Uterus (tissue), 4 donors: ENCODE data around the gene NOL4L. TPM values are rescaled to one million over a fixed set of nuclear protein-coding genes. Genes with fewer than 3 reads are reported as not detected.

Experiments used
- DNase-seq, 2 donors: peaks; one replicate each; pipeline ENCODE4 v3.0.0-alpha.2; 2019 to 2020
- H3K27ac ChIP-seq, 2 donors: fragments of 200-600 bp; sonication (generic); 1 replicate in 1 of 2; 2 replicates in 1 of 2; pipeline ENCODE4 v1.5.1; 2016 to 2018
- H3K27me3 ChIP-seq, 2 donors: fragments of 200-600 bp; sonication (generic); one replicate each; pipeline ENCODE4 v1.5.1; 2018 to 2019; ENCODE audit warnings: control low read depth in 1 of 2
- H3K36me3 ChIP-seq, 2 donors: fragments of 200-600 bp; sonication (generic); one replicate each; pipeline ENCODE4 v1.5.1; 2019; ENCODE audit warnings: control low read depth in 1 of 2
- H3K4me1 ChIP-seq, 2 donors: fragments of 200-600 bp; sonication (generic); one replicate each; pipeline ENCODE4 v1.5.1; 2018 to 2019; ENCODE audit warnings: control low read depth in 1 of 2
- H3K4me3 ChIP-seq, 2 donors: fragments of 200-600 bp; sonication (generic); 1 replicate in 1 of 2; 2 replicates in 1 of 2; pipeline ENCODE4 v1.5.1; 2018 to 2019; ENCODE audit warnings: mild to moderate bottlenecking in 1 of 2
- H3K9me3 ChIP-seq, 2 donors: fragments of 200-600 bp; sonication (generic); one replicate each; pipeline ENCODE4 v1.5.1; 2019; ENCODE audit warnings: control low read depth in 1 of 2
- POLR2A ChIP-seq, 2 donors: fragments of 450-650 bp; IDR thresholded peaks; one replicate each; pipeline ENCODE4 v1.6.1; 2016; ENCODE audit warnings: antibody characterized with exemption in 2 of 2, mild to moderate bottlenecking in 1 of 2, moderate library complexity in 1 of 2
- intact Hi-C: fragments of 100-400 bp; cut with DNase I; formaldehyde crosslinking; loops from one replicate; pipeline ENCODE4 v1.15.1; 2023; ENCODE audit warnings: low total_unique reads
- total RNA-seq, 4 donors: library from RNA; depleted of rRNA in 3 of 4; stranded (reverse); fragments of >200 nt in 3 of 4; gene quantifications; one replicate each; pipeline versions ENCODE4 v1.1.0 to v1.2.4, GENCODE V29; 2014 to 2023
- TF ChIP-seq, protein P1 (sequence below), 4 experiments: fragments of 200-600 bp in 2 of 4; fragments of 450-650 bp in 2 of 4; sonication (generic) in 2 of 4; IDR thresholded peaks; one replicate each; pipeline ENCODE4 v1.5.1; 2016 to 2019; ENCODE audit warnings: antibody characterized with exemption in 4 of 4, mild to moderate bottlenecking in 2 of 4, moderate library complexity in 1 of 4
- donor health status: DM: yes; HTN: yes; CAD: no.

The NOL4L gene
- total RNA-seq, 4 donors from 2014 or later, result 6.2 to 31.1 (median 9.6) TPM

DNA sequence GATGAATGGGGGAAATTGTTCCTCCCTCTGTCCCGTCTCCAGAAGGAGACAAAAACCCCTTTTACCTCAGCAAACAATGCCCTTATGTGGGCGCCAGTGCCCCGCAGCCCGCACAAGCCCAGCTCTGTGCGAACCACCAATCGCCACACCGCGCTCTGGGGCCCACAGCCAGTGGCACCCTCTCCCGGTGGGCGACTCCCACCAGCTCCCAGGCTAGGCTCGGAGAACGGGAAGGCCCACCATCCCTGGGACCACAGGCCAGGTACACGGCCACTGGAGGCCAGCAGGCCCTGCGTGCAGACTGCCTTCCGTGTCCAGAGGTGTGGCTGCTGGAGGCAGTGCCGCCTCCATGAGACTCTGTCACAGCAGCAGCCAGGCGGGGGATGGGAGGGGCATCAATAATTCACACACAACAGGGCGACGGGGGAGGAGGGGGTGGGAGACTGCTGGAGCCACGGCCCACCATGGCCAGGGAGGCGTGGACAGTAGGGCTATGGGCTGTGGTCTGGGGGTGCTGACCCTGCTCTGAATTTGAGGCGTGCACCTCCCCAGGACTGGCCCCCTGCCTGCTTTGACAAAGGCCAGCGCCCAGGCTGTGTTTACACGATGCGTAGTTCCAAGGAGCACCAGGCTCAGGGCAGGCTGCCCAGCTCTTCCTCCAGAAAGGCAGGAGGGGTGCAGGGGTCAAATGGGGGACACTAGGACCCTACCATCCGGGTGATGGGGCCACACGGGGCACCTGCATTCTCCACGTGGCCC, 121.3 kb downstream of the NOL4L start:
- no peaks in the 10 kb centered on the region for H3K36me3 ChIP-seq
- peaks cover 0 to 17% of the 10 kb centered on the region in 2 donors for H3K4me1 ChIP-seq
- DNase-seq, result no peak
- H3K9me3 ChIP-seq, result no peaks in the 10 kb centered on the region
- H3K27ac ChIP-seq, result no peak overlapping the region
- TF ChIP-seq, protein P1, sequence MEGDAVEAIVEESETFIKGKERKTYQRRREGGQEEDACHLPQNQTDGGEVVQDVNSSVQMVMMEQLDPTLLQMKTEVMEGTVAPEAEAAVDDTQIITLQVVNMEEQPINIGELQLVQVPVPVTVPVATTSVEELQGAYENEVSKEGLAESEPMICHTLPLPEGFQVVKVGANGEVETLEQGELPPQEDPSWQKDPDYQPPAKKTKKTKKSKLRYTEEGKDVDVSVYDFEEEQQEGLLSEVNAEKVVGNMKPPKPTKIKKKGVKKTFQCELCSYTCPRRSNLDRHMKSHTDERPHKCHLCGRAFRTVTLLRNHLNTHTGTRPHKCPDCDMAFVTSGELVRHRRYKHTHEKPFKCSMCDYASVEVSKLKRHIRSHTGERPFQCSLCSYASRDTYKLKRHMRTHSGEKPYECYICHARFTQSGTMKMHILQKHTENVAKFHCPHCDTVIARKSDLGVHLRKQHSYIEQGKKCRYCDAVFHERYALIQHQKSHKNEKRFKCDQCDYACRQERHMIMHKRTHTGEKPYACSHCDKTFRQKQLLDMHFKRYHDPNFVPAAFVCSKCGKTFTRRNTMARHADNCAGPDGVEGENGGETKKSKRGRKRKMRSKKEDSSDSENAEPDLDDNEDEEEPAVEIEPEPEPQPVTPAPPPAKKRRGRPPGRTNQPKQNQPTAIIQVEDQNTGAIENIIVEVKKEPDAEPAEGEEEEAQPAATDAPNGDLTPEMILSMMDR (IDR thresholded peaks at IDR 0.05), result no peak
- no peak for TF ChIP-seq POLR2A (IDR thresholded peaks at IDR 0.05)
- H3K27me3 ChIP-seq, result no peaks in the 10 kb centered on the region
- no peak overlapping the region for H3K4me3 ChIP-seq
- intact Hi-C loops, result no loop called here

DNA sequence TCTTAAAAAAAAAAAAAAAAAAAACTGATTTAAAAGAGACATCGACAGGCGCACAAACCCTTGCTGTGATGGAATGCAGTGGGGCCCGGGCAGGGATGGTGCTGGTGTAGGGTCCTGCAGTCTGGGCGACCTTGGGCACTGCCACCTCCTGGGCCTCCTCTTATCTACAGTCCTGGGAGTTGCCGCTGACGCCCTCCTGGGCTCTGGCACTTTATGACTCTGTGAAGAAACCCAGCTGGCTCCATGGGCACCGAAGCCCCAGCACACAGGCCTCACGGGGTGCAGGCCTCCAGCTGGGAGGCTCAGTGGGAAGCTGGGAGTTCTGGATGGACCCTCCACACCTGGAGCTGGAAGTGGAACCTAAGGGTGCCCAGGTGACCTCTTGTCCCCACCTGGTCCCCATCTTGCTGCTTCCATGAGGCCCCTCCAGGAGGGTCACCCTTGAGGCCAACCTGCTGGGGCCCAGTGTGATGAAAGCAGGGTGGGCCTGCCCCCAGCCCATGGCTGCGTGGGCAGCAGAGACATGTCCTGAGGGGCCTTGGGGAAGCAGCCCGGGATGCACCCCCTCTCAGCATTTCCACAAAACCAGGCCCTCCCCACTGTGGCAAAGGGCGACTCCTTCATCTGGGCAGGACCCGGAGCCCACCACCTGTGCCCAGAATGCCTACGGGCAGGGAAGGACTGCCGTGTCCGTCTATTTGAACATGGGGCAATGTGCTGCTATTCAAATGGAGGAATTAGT, 122.1 kb downstream of the NOL4L start:
- H3K36me3 ChIP-seq, result no peaks in the 10 kb centered on the region
- no peak overlapping the region for H3K4me3 ChIP-seq
- intact Hi-C loops, result no loop called here
- no peak overlapping the region for H3K27ac ChIP-seq
- no peaks in the 10 kb centered on the region for H3K9me3 ChIP-seq
- TF ChIP-seq POLR2A (IDR thresholded peaks at IDR 0.05), result no peak
- TF ChIP-seq, protein P1 (IDR thresholded peaks at IDR 0.05), result no peak
- no peaks in the 10 kb centered on the region for H3K27me3 ChIP-seq
- no peak for DNase-seq
- H3K4me1 ChIP-seq, result peaks cover 0 to 17% of the 10 kb centered on the region in 2 donors

DNA sequence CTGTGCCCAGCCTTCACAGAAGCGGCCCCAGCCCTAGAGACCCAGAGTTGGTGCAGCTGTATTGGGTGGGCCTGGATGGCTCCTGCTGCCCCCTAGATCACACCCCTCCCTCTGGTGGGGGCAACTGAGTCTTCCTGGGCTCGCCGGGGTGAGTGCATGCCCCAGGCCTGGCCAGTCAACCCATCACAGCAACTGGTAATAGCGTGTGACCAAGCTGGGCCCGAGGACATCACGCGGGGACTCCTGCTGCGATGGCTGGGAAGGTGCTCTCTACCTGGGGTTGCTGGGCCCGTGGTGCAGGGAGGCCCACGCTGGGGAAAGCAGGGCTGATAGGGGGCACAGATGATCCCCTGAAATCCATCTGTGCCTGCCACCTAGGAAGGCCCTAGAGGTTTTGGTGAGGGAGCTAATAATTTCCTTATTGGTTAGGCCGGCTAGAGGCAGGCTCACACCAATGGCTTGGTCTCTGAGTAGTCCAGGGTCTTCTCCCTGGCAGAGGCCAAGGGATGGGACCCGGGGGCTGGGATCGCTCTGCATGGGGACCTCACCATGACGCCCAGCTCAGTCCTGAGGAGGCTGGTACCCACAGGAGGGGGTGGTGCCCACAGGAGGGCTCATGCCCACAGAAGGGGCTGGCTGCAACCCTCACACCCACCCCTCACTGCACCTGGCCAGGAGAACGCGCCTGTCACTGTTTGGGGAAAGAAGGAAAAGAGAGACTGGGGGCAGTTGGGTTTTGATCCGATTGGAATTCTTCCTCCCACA, 123.1 kb downstream of the NOL4L start:
- Histone ChIP-seq H3K4me1 (peaks cover 0 to 15% of the 10 kb centered on the region in 2 donors), H3K4me3 (no peak overlapping the region), H3K27ac (no peak overlapping the region), H3K9me3 (no peaks in the 10 kb centered on the region), H3K36me3 (no peaks in the 10 kb centered on the region), H3K27me3 (no peaks in the 10 kb centered on the region)
- intact Hi-C loops, result no loop called here
- DNase-seq, result no peak
- TF ChIP-seq, protein P1 (IDR thresholded peaks at IDR 0.05), result no peak
- TF ChIP-seq POLR2A (IDR thresholded peaks at IDR 0.05), result no peak

DNA sequence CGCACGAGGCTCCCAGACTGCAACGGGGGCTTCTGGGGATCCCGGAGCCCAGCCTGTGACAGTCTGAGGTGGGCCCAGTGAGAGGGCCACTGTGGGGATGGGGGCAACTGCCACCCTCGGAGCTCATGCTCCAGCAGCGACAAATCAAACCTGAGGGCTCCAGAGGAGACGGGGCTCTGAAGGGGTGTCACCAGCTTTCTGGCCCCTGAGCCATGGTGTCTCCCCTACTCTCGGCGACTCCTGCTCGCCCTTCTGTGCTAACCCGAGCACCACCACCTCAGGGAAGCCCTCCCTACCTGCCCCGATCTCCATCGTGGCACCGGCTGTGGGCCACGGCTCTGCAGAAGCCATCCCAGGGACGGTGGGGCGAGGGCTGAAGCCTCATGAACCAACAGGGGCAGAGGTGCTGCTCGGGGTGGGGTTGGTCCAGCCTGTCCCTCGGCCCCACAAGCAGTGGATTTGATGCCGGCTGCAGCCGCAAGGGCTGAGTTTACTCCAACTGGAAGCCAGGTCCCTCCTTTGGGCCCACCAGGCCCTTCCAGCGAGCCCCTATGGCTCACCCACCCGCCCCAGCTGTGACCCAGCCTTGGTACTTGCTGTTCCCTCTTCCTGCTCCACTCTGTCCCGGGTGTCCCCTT, 124.3 kb downstream of the NOL4L start:
- Histone ChIP-seq H3K27ac (no peak overlapping the region), H3K27me3 (no peaks in the 10 kb centered on the region), H3K4me1 (peaks cover 0 to 21% of the 10 kb centered on the region in 2 donors), H3K9me3 (no peaks in the 10 kb centered on the region), H3K36me3 (no peaks in the 10 kb centered on the region), H3K4me3 (no peak overlapping the region)
- intact Hi-C loops, result no loop called here
- TF ChIP-seq, protein P1 (IDR thresholded peaks at IDR 0.05), result no peak
- no peak for DNase-seq
